ENCODE data around the gene PRRX2.
A peak's percentile ranks its signal among the peaks of the same experiment; 100 is the strongest.
"Not testable (repeated sequence)": the region's sequence is repeated elsewhere in the genome, so short reads cannot be mapped to it uniquely, and the experiment has no call there.

PRRX2 gene

DNA sequence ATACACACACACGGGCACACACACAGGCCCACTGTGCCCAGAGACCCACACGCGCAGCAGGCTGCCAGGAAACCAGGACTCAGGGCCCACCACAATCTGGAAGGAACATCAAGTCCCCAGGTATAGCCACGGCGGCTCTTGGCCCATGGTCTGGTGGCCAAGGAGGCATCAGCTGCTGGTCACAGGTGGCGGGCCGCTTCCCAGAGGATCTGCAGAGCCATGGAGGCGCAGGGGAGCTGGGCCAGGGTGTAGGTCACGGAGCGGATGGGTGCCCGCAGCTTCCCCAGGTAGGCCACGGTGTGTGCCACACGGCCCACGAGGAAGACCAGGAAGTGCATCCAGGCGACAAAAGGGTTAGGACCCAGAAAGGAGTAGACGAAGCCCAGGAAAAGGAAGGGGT is 74.0 kb downstream of the PRRX2 start:
- DNase-seq = no peak

- DNase-seq = no peak
These were observed 74.7 kb downstream of the PRRX2 start for GRCh38 chr9:129740174-129740573.

DNA sequence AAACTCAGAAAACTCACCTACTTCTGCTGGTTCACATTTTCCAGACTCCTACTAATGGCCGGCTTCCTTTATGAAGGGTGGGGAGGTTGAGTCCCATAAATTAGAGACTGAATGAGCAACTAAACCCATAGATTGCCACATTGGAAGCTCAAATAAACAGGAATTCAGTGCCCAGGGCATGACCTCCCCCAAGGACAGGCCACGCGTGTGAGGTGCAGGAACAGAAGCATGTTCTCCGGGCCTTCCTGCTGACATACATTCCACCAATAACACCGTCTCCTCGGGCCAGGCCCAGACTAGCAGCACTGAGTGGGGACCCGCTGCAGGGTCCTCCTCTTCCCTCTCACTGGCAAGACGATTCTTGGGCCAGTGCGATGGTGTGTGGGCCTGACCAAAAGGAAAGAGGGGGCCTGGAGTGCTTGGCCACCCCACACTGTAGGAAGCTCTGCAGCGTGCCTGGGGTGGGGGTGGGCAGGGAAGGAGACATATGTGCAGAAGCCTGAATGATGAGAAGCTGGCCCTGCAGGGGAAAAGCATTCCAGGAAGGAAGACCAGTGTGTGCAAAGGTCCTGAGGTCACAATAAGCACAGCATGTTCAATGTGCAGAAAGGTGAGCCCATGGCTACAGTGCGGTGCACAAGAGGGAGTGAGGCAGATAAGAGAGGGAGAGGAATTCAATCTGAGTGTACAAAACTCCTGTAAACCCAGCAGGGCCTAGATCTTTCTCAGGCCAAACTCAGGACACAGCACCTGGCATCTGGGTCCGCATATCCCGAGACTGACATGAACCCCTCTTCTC is 75.4 kb downstream of the PRRX2 start:
- no peak for DNase-seq

DNA sequence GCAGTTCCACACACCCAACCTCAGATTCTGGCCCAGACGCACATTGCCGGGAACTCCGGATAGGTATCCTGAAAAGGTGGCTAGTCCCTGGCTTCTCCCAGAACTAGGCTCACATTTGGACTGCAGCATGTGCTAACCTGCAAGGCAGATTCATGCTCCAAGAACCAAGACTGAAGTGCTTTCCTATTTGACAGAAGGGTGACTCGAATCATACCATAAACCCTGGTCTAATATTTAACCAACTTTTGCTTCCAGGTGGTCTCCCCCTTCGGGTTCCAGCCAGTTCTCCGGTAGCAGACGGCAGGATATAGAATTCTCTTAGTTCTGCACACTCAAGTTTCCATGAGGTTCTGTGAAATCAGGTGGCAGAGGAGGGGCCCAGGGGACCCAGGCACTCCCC is 79.8 kb downstream of the PRRX2 start:
- no peak for DNase-seq

DNA sequence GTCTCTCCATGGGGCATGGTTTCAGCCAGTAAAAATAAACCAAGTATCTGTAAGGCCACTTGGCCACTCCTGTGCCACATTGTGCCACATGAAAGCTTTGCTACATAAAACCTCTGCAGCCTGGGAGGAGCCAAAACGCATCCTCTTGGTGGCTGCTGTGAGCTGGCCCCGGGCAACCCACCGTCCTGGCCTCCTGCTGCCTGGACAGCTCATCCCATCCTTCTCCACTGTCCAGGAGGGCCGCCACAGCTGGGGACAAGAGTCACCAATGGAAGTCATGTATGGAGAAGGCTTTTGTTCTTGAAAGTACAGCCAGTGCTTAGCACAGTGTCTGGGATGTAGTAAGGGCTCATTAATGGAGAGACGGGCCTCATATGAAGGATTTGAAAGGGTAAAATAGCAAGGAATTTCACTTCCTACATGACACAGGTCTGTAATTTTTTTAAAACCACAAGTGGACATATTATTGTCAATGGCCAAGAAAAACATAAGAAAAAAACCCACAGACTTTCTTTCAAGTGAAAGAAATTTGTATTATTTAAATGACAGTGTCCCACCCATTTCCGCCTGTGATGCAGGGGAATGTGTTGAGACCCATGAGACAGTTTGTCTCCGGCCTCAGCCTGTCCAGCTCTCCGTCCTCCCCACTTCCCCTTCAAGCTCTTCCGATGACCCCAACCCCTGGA is 80.8 kb downstream of the PRRX2 start:
- no peak for DNase-seq

DNA sequence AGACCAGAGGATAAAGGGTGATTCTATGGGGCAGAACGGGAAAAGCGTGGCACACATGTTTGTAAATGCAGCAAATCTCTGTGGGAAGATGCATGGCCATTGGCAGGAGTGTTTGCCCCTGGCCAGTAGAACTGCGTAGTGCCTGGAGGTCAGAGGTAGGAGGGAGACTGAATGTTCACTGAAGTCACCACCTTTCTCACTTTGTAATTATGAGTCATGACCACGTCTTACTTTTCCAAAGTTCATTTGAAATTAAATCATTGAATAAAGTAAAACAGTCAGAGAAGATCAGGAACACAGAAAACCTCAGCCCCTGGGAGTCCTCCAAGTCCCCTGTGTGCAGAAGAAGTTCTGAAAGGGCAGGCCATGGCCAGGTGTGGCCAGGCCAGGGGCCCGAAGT is 82.8 kb downstream of the PRRX2 start:
- no peak for DNase-seq

- not testable (repeated sequence) for DNase-seq
These were observed 83.6 kb downstream of the PRRX2 start for GRCh38 chr9:129749052-129749451.

DNA sequence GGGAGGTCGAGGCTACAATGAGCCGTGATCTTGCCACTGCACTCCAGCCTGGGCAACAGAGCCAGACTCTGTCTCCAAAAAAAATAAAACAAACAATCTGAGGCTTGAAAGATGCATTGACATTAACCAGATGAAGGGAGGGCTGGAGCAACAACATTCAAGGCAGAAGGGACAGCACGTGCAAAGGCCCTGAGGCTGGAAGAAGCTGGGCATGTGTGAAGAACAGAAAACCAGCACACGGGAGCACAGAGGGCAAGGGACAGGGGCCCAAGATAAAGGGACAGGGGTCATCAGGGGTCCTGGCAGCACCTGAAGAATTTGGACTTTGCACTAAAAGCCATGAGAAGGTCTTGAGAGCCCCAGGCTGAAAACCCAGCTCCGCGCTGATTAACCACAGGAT is 84.1 kb downstream of the PRRX2 start:
- DNase-seq = no peak

DNA sequence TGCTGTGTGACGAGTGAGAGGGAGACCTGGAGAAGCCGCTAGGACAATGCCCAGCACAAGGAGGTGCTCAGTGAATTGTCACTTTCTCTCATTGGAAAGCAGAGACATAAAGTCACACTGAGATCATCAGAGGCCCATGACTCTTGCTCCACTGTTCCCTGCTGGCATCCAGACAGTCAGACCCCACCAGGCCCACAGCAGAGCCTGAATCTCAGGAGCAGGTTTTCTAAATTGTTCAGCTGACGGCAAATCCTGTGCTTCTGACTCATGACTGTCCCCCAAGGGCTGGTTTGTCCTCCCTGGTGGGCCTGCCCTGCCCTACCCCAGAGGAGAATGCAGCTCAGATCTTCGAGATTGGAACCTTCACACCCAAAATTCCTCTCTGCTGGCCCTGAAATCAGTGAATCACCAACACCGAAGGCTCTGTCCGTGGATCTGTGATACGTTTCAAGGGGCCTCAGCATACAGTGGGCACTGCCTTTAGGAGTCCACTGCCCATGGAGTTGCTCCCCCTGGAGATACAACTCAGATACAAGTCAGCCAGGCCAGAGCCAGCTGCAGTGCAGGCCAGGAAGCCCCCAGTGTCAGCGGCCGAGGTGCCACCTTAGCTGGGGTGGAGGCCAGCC is 84.7 kb downstream of the PRRX2 start:
- DNase-seq = no peak

DNA sequence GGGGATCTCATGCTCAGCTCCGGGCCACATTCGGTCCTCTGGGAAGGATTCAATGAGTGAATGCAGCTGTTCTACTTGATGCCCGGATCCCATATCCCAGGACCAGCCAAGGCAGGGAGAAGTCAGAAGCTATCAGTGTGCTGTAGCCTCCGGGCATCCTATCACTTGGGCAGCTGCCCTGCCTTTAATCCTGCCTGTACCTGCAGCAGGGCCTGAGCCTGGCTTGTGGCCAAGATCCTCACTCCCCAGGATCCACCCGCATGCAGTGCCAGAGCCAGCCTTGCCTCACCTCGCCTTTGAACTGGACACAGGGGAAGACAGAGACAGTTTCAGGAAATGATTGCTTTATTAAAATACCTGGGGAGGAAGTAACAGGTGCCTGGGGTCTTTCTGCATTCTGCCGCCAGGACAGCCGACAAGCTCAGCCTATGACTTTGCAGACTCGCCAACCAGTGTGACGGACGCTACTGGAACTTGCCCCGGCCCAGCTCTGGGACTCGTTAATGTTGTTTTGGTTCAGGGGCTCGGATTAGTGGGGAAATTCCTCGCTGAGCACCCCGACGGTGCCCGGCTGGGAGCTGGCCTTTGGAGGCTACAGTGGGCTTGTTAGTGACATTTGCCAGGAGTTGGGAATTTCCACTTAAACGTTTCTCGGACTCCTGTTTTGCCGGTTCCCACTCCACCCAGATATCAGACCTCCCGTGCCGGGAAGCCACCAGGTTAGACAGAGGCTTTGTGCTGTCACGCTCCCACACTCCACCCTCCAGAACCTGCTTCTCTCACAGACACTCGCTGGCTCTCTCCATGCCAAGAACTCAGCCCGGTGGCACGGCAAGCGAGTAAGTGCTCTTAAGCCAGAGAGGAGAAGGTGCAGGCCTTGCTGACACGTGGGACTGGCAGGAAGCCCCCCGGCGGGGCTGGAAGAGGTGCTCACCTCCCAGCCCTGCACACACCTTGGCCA is 86.7 kb downstream of the PRRX2 start:
- no peak for DNase-seq

GRCh38 chr9:129752900-129753729 is 87.7 kb downstream of the PRRX2 start, which contains the start of gene PTGES:
TSS of gene PTGES (minus strand) at chr9:129753042. CDS start at chr9:129753012, 30 bp downstream.
- peak; percentile 46 to 66 for DNase-seq

DNA sequence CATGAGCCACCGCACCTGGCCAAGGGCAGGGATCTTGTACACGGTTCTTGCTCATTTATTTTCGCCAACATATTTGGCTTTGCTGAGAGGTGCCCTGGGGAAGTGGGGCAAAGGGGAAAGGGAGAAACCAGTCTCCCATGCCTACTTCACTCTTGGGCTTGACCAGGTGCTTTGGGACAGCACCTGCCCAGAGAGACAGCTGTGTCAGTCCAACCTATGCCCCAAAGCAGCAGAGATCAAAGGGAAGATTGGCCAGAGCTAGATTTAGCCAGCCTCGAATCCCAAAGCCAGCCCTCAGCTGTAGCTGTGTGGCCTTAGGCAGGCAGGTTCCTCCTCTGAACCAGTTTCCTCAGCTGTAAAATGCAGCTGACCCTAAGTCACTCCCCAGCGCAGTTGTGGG is 89.7 kb downstream of the PRRX2 start:
- DNase-seq = no peak

DNA sequence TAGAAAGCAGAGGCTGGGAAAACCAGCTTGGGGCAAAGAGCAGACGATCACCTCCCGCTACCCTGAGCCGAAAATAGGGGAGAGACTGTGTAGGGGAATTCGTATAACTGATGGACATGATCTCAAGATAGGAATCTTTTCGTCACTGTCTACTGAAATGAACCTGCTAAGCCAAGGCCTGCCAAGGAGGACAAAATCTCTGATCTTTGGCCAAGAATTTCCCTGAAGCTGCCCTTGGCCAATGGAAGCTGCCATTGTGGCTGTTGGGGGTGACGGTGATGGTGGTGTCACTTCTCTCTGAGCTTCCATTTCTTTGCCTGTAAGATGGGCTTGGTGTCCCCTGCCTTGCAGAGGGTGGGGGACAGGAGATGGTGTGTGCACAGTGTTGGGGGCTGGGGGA is 90.7 kb downstream of the PRRX2 start:
- DNase-seq = no peak

- DNase-seq = peak; percentile 4 to 47
These were observed 91.6 kb downstream of the PRRX2 start for GRCh38 chr9:129757045-129757444.

GRCh38 chr9:129759319-129759718 is 93.9 kb downstream of the PRRX2 start:
- DNase-seq = no peak

DNA sequence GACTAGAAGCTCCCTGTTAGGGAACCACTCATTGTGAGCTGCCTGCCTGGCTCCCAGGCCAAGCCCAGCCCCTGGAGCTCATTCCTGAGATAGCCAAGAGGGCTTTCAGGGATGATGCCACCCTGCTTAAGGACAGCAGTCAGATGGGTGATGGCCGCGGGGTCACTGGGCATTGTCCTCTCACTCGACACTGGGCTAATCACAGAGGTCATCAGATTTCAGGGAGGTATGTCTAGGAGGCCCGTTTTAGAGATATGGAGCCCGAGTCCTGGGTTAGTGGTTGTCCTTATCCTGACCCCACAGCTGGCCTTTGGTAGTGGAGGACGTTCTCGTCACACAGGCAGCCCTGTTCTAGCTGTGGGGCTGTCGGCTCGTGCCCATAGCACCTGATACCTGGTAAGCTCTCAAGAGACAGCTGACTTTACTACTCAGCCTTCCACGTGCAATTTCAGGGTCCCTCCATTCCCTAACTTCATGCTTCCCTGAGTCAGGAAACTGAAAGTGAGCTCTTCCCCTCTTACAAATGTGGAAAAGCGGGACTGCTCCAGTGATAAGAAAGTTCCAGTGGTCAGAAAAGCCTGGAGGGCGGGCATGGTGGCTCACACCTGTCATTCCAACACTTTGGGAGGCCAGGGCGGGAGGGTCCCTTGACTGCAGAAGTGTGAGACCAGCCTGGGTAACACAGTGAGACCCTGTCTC is 94.5 kb downstream of the PRRX2 start:
- DNase-seq = no peak

DNA sequence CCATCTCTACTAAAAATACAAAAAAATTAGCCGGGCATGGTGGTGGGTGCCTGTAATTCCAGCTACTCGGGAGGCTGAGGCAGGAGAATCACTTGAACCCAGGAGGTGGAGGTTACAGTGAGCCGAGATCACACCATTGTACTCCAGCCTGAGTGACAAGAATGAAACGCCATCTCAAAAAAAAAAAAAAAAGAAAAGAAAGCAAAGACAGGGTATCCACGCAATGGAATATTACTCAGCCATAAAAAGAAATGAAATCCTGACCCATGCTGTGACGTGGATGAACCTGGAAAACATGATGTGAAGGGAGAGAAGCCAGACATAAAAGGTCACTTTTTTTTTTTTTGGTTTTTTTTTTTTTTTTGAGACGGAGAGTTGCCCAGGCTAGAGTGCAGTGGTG is 95.3 kb downstream of the PRRX2 start:
- not testable (repeated sequence) for DNase-seq

DNA sequence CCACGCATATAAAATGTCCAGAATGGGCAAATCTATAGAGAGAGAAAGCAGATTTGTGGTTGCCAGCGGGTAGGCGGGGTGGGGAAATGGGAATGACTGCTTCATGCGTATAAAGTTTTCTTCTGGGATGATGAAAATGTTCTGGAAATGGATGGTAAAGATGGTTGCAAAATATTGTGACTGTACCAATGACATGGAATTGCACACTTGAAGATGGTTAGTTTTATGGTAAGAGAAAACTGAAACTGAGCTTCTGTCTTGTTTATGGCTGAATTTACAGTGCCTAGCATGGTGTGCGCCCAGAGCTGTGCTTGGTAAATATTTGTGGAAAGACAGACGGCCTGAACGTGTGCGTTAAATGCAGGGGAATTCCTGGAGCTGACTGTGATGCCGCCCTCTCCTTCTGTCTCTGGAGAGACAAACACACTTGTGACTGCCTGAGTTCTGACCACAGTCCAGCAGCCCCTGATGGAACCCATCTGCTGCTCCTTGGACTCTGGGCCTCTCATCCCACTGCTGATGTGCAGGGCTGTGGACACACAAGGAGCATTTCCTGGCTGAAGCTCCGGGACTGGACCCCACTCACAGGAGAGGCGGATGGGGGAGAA is 96.0 kb downstream of the PRRX2 start:
- no peak for DNase-seq

- DNase-seq = no peak
These were observed 96.5 kb downstream of the PRRX2 start for GRCh38 chr9:129761901-129762369.

DNA sequence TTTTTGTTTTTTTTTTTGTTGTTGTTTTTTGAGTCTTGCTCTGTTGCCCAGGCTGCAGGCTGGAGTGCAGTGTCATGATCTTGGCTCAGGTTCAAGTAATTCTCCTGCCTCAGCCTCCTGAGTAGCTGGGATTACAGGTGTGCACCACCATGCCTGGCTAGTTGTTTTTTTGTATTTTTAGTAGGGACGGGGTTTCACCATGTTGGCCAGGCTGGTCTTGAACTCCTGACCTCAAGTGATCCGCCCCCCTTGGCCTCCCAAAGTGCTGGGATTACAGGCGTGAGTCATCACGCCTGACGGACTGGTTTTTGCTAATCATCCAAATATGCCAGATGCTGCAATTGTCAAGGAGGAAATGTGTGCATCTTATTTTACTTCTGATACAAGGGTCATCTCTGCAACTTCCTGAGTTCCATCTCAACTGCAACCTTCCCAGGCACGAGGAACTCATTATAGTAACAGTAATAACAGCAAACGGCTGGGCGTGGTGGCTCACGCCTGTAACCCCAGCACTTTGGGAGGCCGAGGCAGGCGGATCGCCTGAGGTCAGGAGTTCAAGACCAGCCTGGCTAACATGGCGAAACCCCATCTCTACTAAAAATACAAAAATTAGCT is 97.0 kb downstream of the PRRX2 start:
- DNase-seq = peak; percentile 4 to 75
